Gastrocnemius medialis (tissue), 4 donors: ENCODE data around the gene ERMP1. TPM values are rescaled to one million over a fixed set of nuclear protein-coding genes. Genes with fewer than 3 reads are reported as not detected.

Experiments
- ATAC-seq, 2 donors: fragments of 150-250 bp; one replicate each; pipeline ENCODE4 v1.9.1; 2016
- DNase-seq, 2 donors: peaks; one replicate each; pipeline ENCODE4 v3.0.0-alpha.2; 2019
- H3K27ac ChIP-seq, 4 donors: fragments of 200-600 bp; sonication (generic); 1 replicate in 1 of 4; 2 replicates in 3 of 4; pipeline ENCODE4 v1.5.1; 2016 to 2018; ENCODE audit warnings: mild to moderate bottlenecking in 2 of 4, moderate library complexity in 1 of 4
- H3K27me3 ChIP-seq, 3 donors: fragments of 200-600 bp; sonication (generic) in 2 of 3; 1 replicate in 1 of 3; 2 replicates in 2 of 3; pipeline versions ENCODE4 v1.5.1 to v1.6.0; 2016 to 2019; ENCODE audit warnings: mild to moderate bottlenecking in 1 of 3, moderate library complexity in 1 of 3
- H3K36me3 ChIP-seq, 2 donors: fragments of 200-600 bp; sonication (generic) in 1 of 2; one replicate each; pipeline ENCODE4 v1.5.1; 2017 to 2018
- H3K4me1 ChIP-seq, 2 donors: fragments of 200-600 bp; sonication (generic) in 1 of 2; one replicate each; pipeline ENCODE4 v1.5.1; 2016 to 2017; ENCODE audit warnings: mild to moderate bottlenecking in 2 of 2
- H3K4me3 ChIP-seq, 4 donors: fragments of 200-600 bp; sonication (generic) in 3 of 4; 1 replicate in 1 of 4; 2 replicates in 3 of 4; pipeline ENCODE4 v1.5.1; 2016 to 2019; ENCODE audit warnings: mild to moderate bottlenecking in 2 of 4
- H3K9me3 ChIP-seq, 3 donors: fragments of 200-600 bp; sonication (generic) in 2 of 3; 1 replicate in 1 of 3; 2 replicates in 2 of 3; pipeline ENCODE4 v1.5.1; 2016 to 2019
- POLR2A ChIP-seq, 2 donors: fragments of 450-650 bp; IDR thresholded peaks; one replicate each; pipeline ENCODE4 v1.6.1; 2017; ENCODE audit warnings: antibody characterized with exemption in 2 of 2, mild to moderate bottlenecking in 2 of 2, moderate library complexity in 2 of 2
- in situ Hi-C, 4 donors: fragments of 200-750 bp; cut with MboI; loops; one replicate each; pipeline versions ENCODE4 v1.15.0 to v1.8.0; 2017; ENCODE audit warnings: low sequenced_read_pairs in 4 of 4
- intact Hi-C: fragments of 100-400 bp; cut with DNase I; formaldehyde crosslinking; loops from one replicate; pipeline ENCODE4 v1.15.1; 2023; ENCODE audit warnings: low total_unique reads
- total RNA-seq, 4 donors: library from RNA; depleted of rRNA; stranded (reverse); fragments of >200 nt; gene quantifications; one replicate each; pipeline versions ENCODE4 v1.1.0 to v1.2.3, GENCODE V29; 2016
- TF ChIP-seq, protein P1 (sequence below), 5 experiments: fragments of 450-650 bp in 3 of 5; fragments of 200-600 bp in 2 of 5; sonication (generic) in 2 of 5; IDR thresholded peaks in 4 of 5; conservative IDR thresholded peaks in 1 of 5; 1 replicate in 4 of 5; 2 replicates in 1 of 5; pipeline ENCODE4 v1.5.1; 2016 to 2019; ENCODE audit warnings: antibody characterized with exemption in 5 of 5, mild to moderate bottlenecking in 3 of 5, moderate library complexity in 3 of 5

Gene ERMP1
- total RNA-seq, 4 donors from 2014 or later, result 4.4 to 7.4 (median 6.3) TPM

DNA sequence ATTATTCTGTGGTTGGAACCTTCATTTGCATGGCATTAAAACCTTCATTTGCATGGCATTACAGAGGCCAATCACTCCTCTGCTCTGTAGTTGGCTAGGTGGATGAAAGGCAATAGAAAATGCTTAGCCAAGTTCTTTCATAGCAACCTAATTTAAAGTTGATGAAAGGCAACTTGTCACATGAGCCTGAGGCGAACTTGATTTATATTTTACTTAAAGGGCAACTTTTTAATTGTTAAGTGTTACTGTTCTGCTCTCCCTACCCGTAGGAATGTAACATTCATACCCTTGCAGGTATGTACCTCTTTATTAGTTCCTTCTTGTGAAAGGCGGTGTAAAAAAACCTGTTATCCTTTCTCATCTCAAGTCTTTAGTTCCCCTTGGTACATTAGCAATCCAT, 7.9 kb upstream of the ERMP1 start:
- no peak for TF ChIP-seq POLR2A (IDR thresholded peaks at IDR 0.05)
- TF ChIP-seq, protein P1, sequence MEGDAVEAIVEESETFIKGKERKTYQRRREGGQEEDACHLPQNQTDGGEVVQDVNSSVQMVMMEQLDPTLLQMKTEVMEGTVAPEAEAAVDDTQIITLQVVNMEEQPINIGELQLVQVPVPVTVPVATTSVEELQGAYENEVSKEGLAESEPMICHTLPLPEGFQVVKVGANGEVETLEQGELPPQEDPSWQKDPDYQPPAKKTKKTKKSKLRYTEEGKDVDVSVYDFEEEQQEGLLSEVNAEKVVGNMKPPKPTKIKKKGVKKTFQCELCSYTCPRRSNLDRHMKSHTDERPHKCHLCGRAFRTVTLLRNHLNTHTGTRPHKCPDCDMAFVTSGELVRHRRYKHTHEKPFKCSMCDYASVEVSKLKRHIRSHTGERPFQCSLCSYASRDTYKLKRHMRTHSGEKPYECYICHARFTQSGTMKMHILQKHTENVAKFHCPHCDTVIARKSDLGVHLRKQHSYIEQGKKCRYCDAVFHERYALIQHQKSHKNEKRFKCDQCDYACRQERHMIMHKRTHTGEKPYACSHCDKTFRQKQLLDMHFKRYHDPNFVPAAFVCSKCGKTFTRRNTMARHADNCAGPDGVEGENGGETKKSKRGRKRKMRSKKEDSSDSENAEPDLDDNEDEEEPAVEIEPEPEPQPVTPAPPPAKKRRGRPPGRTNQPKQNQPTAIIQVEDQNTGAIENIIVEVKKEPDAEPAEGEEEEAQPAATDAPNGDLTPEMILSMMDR (IDR thresholded peaks at IDR 0.05 in 4 of 5, conservative IDR thresholded peaks at IDR 0.05 in 1 of 5), result no peak
- H3K4me3 ChIP-seq, result no peak overlapping the region
- peaks cover 16 to 19% of the 10 kb centered on the region in 2 donors for H3K4me1 ChIP-seq
- H3K27ac ChIP-seq, result peak overlapping the region in 1 of 4 donors; percentile 81
- in situ Hi-C loops, result no loop called here
- intact Hi-C loops, result no loop called here
- H3K27me3 ChIP-seq, result no peaks in the 10 kb centered on the region
- ATAC-seq (no peak), DNase-seq (no peak)
- no peaks in the 10 kb centered on the region for H3K9me3 ChIP-seq
- no peaks in the 10 kb centered on the region for H3K36me3 ChIP-seq

DNA sequence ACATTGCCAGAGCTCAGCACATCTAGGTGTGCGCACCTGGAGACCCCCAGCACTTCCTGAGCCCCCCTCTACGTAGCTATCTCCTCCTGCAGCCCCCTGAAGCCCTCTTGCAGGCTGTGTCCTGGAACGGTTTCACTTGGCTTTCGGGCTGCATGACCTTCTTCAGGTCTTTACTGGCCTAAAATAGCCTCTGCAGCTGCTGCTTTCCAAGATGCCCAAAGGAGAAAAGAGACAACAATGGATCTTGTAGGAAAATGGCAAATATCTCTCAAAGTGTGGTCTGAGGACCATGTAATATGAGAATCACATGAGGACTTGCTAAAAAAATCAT, 6.6 kb upstream of the ERMP1 start:
- in situ Hi-C loops (no loop called here), intact Hi-C loops (no loop called here)
- TF ChIP-seq POLR2A (IDR thresholded peaks at IDR 0.05), result no peak
- TF ChIP-seq, protein P1 (IDR thresholded peaks at IDR 0.05 in 4 of 5, conservative IDR thresholded peaks at IDR 0.05 in 1 of 5), result no peak
- Histone ChIP-seq H3K4me1 (peaks cover 16 to 19% of the 10 kb centered on the region in 2 donors), H3K9me3 (no peaks in the 10 kb centered on the region), H3K36me3 (no peaks in the 10 kb centered on the region), H3K27me3 (no peaks in the 10 kb centered on the region), H3K27ac (peak overlapping the region; percentile 70 to 81 (median 72)), H3K4me3 (peak overlapping the region in 3 of 4 donors; percentile 33 to 38 (median 36))
- peak in 1 of 2 donors; percentile 48 for DNase-seq
- peak; percentile 76 to 91 for ATAC-seq

DNA sequence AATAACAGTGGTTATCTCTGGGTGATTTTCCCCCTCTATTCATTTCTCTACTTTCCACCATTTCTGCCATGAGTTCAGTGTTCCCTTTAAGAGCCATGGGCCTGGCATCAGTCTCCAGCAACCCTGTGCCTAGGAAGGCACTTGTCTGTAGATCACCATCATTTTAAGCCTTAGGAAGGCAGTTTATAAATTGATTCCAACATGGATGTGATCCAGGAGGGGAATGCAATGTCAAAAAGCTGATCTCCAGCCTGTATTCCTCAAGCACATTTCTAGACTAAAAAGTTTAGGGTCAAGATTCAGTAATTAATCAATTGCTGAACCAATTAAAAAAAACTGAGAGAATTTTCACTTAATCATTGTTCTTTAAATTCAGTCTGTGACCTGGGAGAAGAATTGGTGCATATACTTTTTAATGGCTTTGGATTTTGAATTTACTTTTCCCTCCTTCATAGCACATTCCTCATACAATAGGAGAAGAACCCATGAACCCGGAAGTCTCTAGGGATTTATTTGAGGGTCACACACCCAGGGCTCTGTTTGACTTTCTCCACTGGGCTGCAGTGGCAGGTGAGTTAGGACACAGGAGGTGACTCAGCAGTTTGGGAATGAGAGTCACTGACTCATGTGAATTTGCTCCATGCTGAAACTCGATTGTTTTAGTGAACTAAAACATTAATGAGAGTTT, 6.1 kb upstream of the ERMP1 start:
- no peaks in the 10 kb centered on the region for H3K36me3 ChIP-seq

DNA sequence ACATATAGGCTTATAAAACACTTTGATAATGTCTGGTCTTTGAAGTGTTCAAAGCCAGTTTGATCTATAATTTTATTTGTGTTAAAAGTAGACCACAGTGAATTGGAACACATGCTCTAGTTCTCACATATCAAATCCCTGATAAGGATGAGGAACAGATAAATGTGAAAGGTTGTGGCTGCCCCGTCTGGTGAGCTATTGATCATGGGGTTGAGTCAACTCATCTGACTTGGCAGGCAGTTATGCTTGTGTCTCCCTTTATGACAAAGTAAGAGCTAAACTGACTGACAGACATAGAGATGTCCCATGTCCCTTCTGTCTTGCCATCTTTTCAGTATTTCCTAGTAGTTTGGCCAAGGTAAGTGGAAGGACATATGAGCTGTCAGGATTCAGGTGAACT, 2.9 kb upstream of the ERMP1 start:
- Histone ChIP-seq H3K36me3 (no peaks in the 10 kb centered on the region), H3K4me1 (peaks cover 34 to 40% of the 10 kb centered on the region in 2 donors), H3K4me3 (no peak overlapping the region), H3K9me3 (no peaks in the 10 kb centered on the region), H3K27ac (no peak overlapping the region), H3K27me3 (no peaks in the 10 kb centered on the region)
- in situ Hi-C loops (no loop called here), intact Hi-C loops (no loop called here)
- DNase-seq (no peak), ATAC-seq (no peak)
- no peak for TF ChIP-seq POLR2A (IDR thresholded peaks at IDR 0.05)
- TF ChIP-seq, protein P1 (IDR thresholded peaks at IDR 0.05 in 4 of 5, conservative IDR thresholded peaks at IDR 0.05 in 1 of 5), result no peak

More for the DNA sequence above, 6.1 kb upstream of the ERMP1 start:
- Histone ChIP-seq H3K4me3 (peak overlapping the region in 3 of 4 donors; percentile 33 to 38 (median 36)), H3K9me3 (no peaks in the 10 kb centered on the region), H3K4me1 (peaks cover 18 to 19% of the 10 kb centered on the region in 2 donors), H3K27me3 (no peaks in the 10 kb centered on the region), H3K27ac (peak overlapping the region; percentile 70 to 81 (median 72))
- intact Hi-C loops, result no loop called here
- in situ Hi-C loops, result no loop called here
- peak; percentile 78 to 96 for ATAC-seq
- TF ChIP-seq, protein P1 (IDR thresholded peaks at IDR 0.05 in 4 of 5, conservative IDR thresholded peaks at IDR 0.05 in 1 of 5), result no peak
- TF ChIP-seq POLR2A (IDR thresholded peaks at IDR 0.05), result no peak
- DNase-seq, result peak; percentile 13 to 61
